Skeletal muscle tissue (tissue), 4 donors: ENCODE measurements around the gene SLAMF8. TPM values are rescaled to one million over a fixed set of nuclear protein-coding genes. Genes with fewer than 3 reads are reported as not detected.

Source experiments
- H3K27ac ChIP-seq: one replicate; pipeline ENCODE4 v1.7.0; 2013; ENCODE audit warnings: mild to moderate bottlenecking, low read depth, low read length, inconsistent platforms
- H3K27me3 ChIP-seq, 3 donors: one replicate each; pipeline ENCODE4 v1.7.0; 2013; ENCODE audit warnings: low read length in 3 of 3; ENCODE audit not compliant: control insufficient read depth in 3 of 3, insufficient read depth in 3 of 3
- H3K36me3 ChIP-seq, 3 donors: one replicate each; pipeline ENCODE4 v1.7.0; 2013; ENCODE audit warnings: low read length in 3 of 3; ENCODE audit not compliant: control insufficient read depth in 3 of 3, insufficient read depth in 3 of 3
- H3K4me1 ChIP-seq, 3 donors: one replicate each; pipeline ENCODE4 v1.7.0; 2013; ENCODE audit warnings: low read length in 3 of 3, mild to moderate bottlenecking in 3 of 3; ENCODE audit not compliant: control insufficient read depth in 3 of 3, insufficient read depth in 3 of 3
- H3K4me3 ChIP-seq, 3 donors: one replicate each; pipeline ENCODE4 v1.7.0; 2013; ENCODE audit warnings: low read length in 3 of 3
- H3K9ac ChIP-seq, 3 donors: one replicate each; pipeline ENCODE4 v1.7.0; 2013; ENCODE audit warnings: low read length in 3 of 3, mild to moderate bottlenecking in 3 of 3, moderate library complexity in 2 of 3, low read depth in 1 of 3
- H3K9me3 ChIP-seq, 3 donors: one replicate each; pipeline ENCODE4 v1.7.0; 2013; ENCODE audit warnings: low read length in 3 of 3; ENCODE audit not compliant: control insufficient read depth in 3 of 3
- total RNA-seq: library from RNA; depleted of rRNA; stranded (reverse); fragments of >200 nt; gene quantifications from one replicate; pipeline ENCODE4 v1.2.3, GENCODE V29; 2014
- donor health status: Osteomylitis.

Gene SLAMF8
- total RNA-seq, 1 donor from 2014 or later, result 1.6 TPM

GRCh38 chr1:159791031-159791430, 35.6 kb upstream of the SLAMF8 start:
- H3K27ac ChIP-seq, result no peak overlapping the region

DNA sequence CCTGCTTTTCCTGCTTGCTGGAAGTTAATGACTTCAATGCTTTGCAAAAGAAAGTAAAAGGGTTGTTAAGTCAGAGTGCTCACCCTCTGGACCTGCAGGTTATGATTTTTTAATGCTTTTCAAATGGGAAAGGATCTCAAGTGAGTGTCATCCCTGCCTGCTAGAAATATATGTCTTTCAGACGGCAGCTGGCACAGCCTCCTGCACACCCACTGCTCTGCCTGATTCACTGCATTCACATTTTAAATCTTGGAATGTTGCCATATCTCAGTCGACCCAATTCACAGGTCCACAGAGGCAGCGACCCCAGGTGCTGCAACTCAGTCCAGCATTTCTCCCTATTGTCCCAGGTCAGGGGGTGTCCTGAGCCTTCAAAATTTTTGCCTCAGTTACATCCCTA, 35.2 kb upstream of the SLAMF8 start:
- H3K36me3 ChIP-seq, result no peaks in the 10 kb centered on the region
- H3K4me1 ChIP-seq, result no peaks in the 10 kb centered on the region
- no peaks in the 10 kb centered on the region for H3K9me3 ChIP-seq
- H3K4me3 ChIP-seq, result no peak overlapping the region
- peaks cover 6 to 13% (median 11%) of the 10 kb centered on the region in 3 donors for H3K27me3 ChIP-seq
- H3K9ac ChIP-seq, result no peak overlapping the region
- no peak overlapping the region for H3K27ac ChIP-seq

More at GRCh38 chr1:159791031-159791430, 35.6 kb upstream of the SLAMF8 start:
- H3K4me3 ChIP-seq, result no peak overlapping the region
- no peaks in the 10 kb centered on the region for H3K4me1 ChIP-seq
- H3K36me3 ChIP-seq, result no peaks in the 10 kb centered on the region
- no peaks in the 10 kb centered on the region for H3K9me3 ChIP-seq
- H3K27me3 ChIP-seq, result peaks cover 6 to 13% (median 11%) of the 10 kb centered on the region in 3 donors
- no peak overlapping the region for H3K9ac ChIP-seq

GRCh38 chr1:159795534-159795933, 31.1 kb upstream of the SLAMF8 start:
- Histone ChIP-seq H3K36me3 (no peaks in the 10 kb centered on the region), H3K4me3 (no peak overlapping the region), H3K9ac (no peak overlapping the region), H3K9me3 (no peaks in the 10 kb centered on the region), H3K27ac (no peak overlapping the region), H3K4me1 (no peaks in the 10 kb centered on the region), H3K27me3 (peaks cover 6 to 13% (median 11%) of the 10 kb centered on the region in 3 donors)

DNA sequence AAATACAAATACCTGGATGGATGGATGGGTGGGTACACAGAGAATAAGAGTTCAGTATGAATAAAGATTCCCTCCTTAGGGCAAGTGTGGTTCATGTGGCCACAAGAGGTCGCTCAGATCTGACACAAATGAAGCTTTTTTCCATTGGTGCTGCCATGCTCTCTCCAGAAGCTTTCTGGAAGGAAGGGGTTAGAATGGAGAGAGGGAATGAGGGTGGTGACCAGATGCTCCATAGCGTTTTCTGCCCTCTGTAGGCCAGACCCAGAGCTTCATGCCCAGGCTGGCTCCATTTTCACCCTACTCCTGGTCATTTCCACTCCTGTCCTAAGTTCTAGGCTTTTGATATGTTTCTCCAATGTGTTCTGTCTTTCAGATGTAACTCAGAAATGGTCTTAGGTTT, 27.8 kb upstream of the SLAMF8 start:
- Histone ChIP-seq H3K27me3 (peaks cover 0 to 10% (median 0%) of the 10 kb centered on the region in 3 donors), H3K4me1 (peaks cover 0 to 4% (median 0%) of the 10 kb centered on the region in 3 donors), H3K36me3 (no peaks in the 10 kb centered on the region), H3K27ac (no peak overlapping the region), H3K4me3 (no peak overlapping the region), H3K9ac (no peak overlapping the region), H3K9me3 (no peaks in the 10 kb centered on the region)

GRCh38 chr1:159799446-159799985, 27.2 kb upstream of the SLAMF8 start:
- Histone ChIP-seq H3K27ac (no peak overlapping the region), H3K9ac (no peak overlapping the region), H3K4me1 (peaks cover 0 to 4% (median 0%) of the 10 kb centered on the region in 3 donors), H3K36me3 (no peaks in the 10 kb centered on the region), H3K4me3 (no peak overlapping the region), H3K9me3 (no peaks in the 10 kb centered on the region), H3K27me3 (peaks cover 0 to 11% (median 0%) of the 10 kb centered on the region in 3 donors)

- Histone ChIP-seq H3K9me3 (no peaks in the 10 kb centered on the region), H3K4me1 (peaks cover 0 to 4% (median 0%) of the 10 kb centered on the region in 3 donors), H3K27ac (no peak overlapping the region), H3K9ac (no peak overlapping the region), H3K27me3 (peaks cover 0 to 8% (median 0%) of the 10 kb centered on the region in 3 donors), H3K4me3 (no peak overlapping the region), H3K36me3 (no peaks in the 10 kb centered on the region)
Observed at GRCh38 chr1:159800177-159800930, 26.3 kb upstream of the SLAMF8 start.

- no peak within 1 kb of the TSS for H3K4me3 ChIP-seq
- H3K27me3 ChIP-seq, result peaks cover 0 to 3% (median 0%) of the 10 kb centered on the region in 3 donors
- no peaks in the 10 kb centered on the region for H3K36me3 ChIP-seq
- peaks cover 0 to 4% (median 0%) of the 10 kb centered on the region in 3 donors for H3K4me1 ChIP-seq
- no peak within 1 kb of the TSS for H3K27ac ChIP-seq
- no peak within 1 kb of the TSS for H3K9ac ChIP-seq
- no peaks in the 10 kb centered on the region for H3K9me3 ChIP-seq
Observed at GRCh38 chr1:159802111-159802510, 24.6 kb upstream of the SLAMF8 start, which contains the start of gene FCRL6. Gene FCRL6 (plus strand): TSS chr1:159802360. CDS start chr1:159802425, 65 bp downstream.

GRCh38 chr1:159803956-159804689, 22.6 kb upstream of the SLAMF8 start:
- no peaks in the 10 kb centered on the region for H3K9me3 ChIP-seq
- no peak overlapping the region for H3K27ac ChIP-seq
- no peak overlapping the region for H3K4me3 ChIP-seq
- peaks cover 0 to 4% (median 0%) of the 10 kb centered on the region in 3 donors for H3K4me1 ChIP-seq
- H3K36me3 ChIP-seq, result no peaks in the 10 kb centered on the region
- H3K9ac ChIP-seq, result no peak overlapping the region
- peaks cover 0 to 3% (median 0%) of the 10 kb centered on the region in 3 donors for H3K27me3 ChIP-seq

DNA sequence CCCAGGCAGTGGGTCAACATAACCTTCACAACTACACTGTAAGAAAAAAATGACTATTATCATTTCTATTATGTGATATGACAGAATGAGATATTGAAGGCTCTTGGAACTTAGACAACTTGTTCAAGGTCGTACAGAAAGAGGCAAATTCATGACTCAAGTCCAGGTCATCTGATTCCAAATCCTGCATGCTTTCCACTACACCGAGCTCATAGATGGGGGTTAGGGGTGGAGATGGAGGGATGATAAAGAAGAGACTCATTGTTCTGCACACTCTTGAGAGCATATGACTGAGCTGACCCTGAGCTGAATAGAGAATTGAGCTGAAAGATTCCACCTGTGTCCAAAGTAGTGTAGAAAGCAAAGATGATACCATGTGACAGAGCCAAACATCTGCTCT, 21.7 kb upstream of the SLAMF8 start:
- Histone ChIP-seq H3K4me3 (no peak overlapping the region), H3K36me3 (no peaks in the 10 kb centered on the region), H3K4me1 (peaks cover 0 to 4% (median 0%) of the 10 kb centered on the region in 3 donors), H3K27ac (no peak overlapping the region), H3K27me3 (peaks cover 0 to 3% (median 0%) of the 10 kb centered on the region in 3 donors), H3K9ac (no peak overlapping the region), H3K9me3 (no peaks in the 10 kb centered on the region)

GRCh38 chr1:159815926-159816325, 10.7 kb upstream of the SLAMF8 start:
- Histone ChIP-seq H3K4me3 (no peak overlapping the region), H3K9me3 (no peaks in the 10 kb centered on the region), H3K27me3 (no peaks in the 10 kb centered on the region), H3K36me3 (no peaks in the 10 kb centered on the region), H3K4me1 (no peaks in the 10 kb centered on the region), H3K9ac (no peak overlapping the region), H3K27ac (no peak overlapping the region)
